ENCODE measurements around the gene GRSF1.

- TF ChIP-seq CTCF (conservative IDR thresholded peaks at IDR 0.05) (no peak), ZFX (IDR thresholded peaks at IDR 0.05) (no peak)
Observed at GRCh38 chr4:70768301-70768948, 71.3 kb downstream of the GRSF1 start.
